Stomach smooth muscle (tissue), 2 donors: ENCODE data around the gene NAXE.
"Not testable (repeated sequence)": the region's sequence is repeated elsewhere in the genome, so short reads cannot be mapped to it uniquely, and the experiment has no call there.

Source experiments
- H3K27ac ChIP-seq: one replicate; pipeline ENCODE4 v1.7.0; 2013; ENCODE audit warnings: mild to moderate bottlenecking, low read length, inconsistent platforms
- H3K27me3 ChIP-seq, 2 donors: one replicate each; pipeline ENCODE4 v1.7.0; 2013; ENCODE audit warnings: low read length in 2 of 2; ENCODE audit not compliant: insufficient read depth in 2 of 2, control insufficient read depth in 1 of 2
- H3K36me3 ChIP-seq, 2 donors: one replicate each; pipeline ENCODE4 v1.7.0; 2013; ENCODE audit warnings: low read length in 2 of 2; ENCODE audit not compliant: control insufficient read depth in 2 of 2, insufficient read depth in 2 of 2
- H3K4me1 ChIP-seq: one replicate; pipeline ENCODE4 v1.7.0; 2013; ENCODE audit warnings: low read length; ENCODE audit not compliant: control insufficient read depth, insufficient read depth
- H3K4me3 ChIP-seq, 2 donors: one replicate each; pipeline ENCODE4 v1.7.0; 2013; ENCODE audit warnings: low read length in 2 of 2
- H3K9ac ChIP-seq, 2 donors: one replicate each; pipeline ENCODE4 v1.7.0; 2013; ENCODE audit warnings: low read length in 2 of 2, mild to moderate bottlenecking in 1 of 2
- H3K9me3 ChIP-seq, 2 donors: one replicate each; pipeline ENCODE4 v1.7.0; 2013; ENCODE audit warnings: low read length in 2 of 2; ENCODE audit not compliant: control insufficient read depth in 2 of 2
- donor health status: healthy.
- donor health status: Pancreatic carcinoma.

The NAXE gene

DNA sequence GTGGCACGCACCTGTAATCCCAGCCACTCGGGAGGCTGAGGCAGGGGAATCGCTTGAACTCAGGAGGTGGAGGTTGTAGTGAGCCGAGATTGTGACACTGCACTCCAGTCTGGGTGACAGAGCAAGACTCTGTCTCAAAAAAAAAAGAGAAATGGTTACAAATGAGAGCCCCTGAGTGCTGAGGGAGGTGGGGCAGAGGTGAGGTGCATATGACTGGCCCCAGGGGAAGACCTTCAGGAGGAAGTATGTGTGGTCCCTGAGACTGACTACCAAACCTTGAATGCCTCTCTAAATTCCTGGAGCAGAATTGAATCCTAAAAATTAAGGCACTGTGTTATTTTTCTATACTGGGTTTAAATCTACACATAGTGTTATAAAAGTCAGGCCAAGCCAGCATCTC lies 15.8 kb downstream of the NAXE start:
- not testable (repeated sequence) for H3K4me1 ChIP-seq, H3K9me3 ChIP-seq, H3K36me3 ChIP-seq, H3K9ac ChIP-seq, H3K27ac ChIP-seq, H3K27me3 ChIP-seq, H3K4me3 ChIP-seq

DNA sequence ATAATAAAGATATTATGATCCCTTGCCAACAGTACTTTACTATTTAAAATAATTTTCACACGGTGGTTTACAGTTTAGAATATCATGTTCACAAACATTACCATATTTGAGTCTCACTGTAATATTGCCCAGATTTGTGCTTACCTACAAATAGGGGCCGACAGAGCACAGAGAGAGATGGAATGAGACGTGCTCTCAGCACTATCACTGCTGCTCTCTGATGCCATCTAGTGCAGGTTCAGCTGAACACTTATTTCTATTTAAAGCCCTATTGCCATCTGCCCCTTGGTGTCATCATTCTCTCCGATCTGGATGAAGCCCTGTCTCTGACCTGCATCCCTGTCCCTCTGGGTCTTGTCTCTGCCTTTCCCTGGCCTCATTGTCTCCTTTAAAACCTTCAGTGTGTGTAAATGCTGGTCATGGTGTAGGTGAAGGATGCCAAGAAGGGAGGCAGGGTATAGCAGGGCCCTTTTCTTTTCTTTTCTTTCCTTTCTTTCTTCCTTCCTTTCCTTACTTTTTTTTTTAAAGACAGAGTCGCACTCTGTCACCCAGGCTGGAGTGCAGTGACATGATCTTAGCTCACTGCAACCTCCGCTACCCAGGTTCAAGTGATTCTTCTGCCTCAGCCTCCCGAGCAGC lies 16.6 kb downstream of the NAXE start:
- H3K36me3 ChIP-seq: no peaks in the 10 kb centered on the region
- H3K9ac ChIP-seq: peak overlapping the region in 1 of 2 donors; percentile 58

DNA sequence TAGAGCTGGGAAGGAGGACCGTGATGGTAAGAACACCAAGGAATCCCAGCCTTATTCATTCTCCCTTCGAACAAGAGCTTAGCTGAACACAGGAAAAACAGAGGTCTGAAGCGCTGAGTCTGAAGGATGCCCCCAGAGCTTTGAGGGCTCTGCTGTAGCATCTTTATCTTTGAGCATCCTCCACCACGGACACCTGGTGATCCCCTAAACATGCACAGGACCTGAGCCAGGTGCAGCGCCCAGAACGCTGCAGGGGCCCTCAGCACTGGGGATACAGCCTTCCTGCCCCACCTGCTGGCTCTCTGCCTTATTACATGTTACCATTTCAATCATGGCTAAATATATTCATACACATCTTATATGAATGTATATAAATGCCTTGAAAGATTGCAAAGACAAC lies 17.4 kb downstream of the NAXE start:
- Histone ChIP-seq H3K27ac (no peak overlapping the region), H3K27me3 (no peaks in the 10 kb centered on the region), H3K4me1 (no peaks in the 10 kb centered on the region), H3K9ac (no peak overlapping the region), H3K36me3 (no peaks in the 10 kb centered on the region), H3K4me3 (no peak overlapping the region), H3K9me3 (no peaks in the 10 kb centered on the region)

More for the DNA sequence above, 16.6 kb downstream of the NAXE start:
- Histone ChIP-seq H3K4me1 (no peaks in the 10 kb centered on the region), H3K27ac (no peak overlapping the region), H3K4me3 (no peak overlapping the region), H3K9me3 (no peaks in the 10 kb centered on the region), H3K27me3 (no peaks in the 10 kb centered on the region)

DNA sequence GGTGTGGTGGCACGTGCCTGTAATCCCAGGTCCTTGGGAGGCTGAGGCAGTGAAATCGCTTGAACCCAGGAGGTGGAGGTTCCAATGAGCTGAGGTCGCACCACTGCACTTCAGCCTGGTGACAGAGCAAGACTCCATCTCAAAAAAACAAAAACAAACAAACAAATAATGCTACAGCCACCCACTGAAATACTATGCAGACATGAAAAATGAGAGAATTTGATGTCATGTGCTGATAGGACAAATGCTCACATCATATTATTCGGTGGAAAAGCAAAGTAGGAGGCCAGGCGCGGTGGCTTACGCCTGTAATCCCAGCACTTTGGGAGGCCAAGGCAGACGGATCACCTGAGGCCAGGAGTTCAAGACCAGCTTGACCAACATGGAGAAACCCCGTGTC lies 18.5 kb downstream of the NAXE start:
- not testable (repeated sequence) for H3K27me3 ChIP-seq, H3K27ac ChIP-seq, H3K9ac ChIP-seq, H3K36me3 ChIP-seq, H3K4me3 ChIP-seq, H3K4me1 ChIP-seq, H3K9me3 ChIP-seq

DNA sequence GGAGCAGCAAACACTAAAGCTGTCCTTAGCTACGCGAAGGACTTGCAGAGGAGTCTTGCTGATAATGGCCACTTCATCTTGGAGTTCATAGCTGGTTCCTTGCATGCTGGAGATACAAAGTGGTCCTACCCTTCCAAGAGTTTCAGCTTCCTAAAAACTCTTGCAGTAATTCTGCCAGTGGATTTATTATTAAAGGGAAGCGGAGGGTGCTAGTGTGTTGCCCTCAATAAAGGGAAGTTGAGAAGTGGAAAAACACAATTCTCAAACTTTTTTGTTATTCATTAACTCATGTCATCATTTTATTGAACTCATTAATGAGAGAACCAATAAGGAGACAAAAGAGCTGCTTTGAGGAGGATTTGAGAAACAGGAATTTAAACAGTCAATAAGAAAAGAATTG lies 21.1 kb downstream of the NAXE start:
- Histone ChIP-seq H3K27me3 (no peaks in the 10 kb centered on the region), H3K4me1 (peaks cover 25% of the 10 kb centered on the region), H3K4me3 (no peak overlapping the region), H3K9ac (no peak overlapping the region), H3K27ac (no peak overlapping the region), H3K36me3 (no peaks in the 10 kb centered on the region), H3K9me3 (no peaks in the 10 kb centered on the region)

DNA sequence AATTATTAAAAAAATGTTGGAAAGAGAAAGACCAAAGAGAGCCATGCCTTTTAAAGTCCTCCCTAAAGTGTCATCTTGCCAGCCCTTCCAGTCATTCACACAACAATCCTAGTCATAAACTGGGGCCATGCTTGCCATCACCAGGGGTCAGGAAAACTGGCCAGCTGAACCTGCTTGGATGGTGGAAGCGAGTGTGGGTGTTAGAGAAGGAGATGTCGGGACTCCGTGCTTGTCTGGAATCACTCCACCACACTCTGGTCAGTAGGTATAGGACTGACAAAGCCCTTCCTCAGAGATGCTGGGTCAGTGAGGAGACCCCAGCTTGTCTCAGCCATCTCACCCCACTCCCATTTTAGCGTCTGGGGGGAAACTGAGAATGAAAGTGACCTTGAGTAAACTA lies 24.4 kb downstream of the NAXE start:
- H3K4me1 ChIP-seq: peaks cover 25% of the 10 kb centered on the region
- peaks cover 0 to 5% of the 10 kb centered on the region in 2 donors for H3K27me3 ChIP-seq
- peak overlapping the region; percentile 74 for H3K27ac ChIP-seq
- H3K4me3 ChIP-seq: peak overlapping the region; percentile 2 to 40
- H3K9ac ChIP-seq: no peak overlapping the region
- no peaks in the 10 kb centered on the region for H3K9me3 ChIP-seq
- H3K36me3 ChIP-seq: no peaks in the 10 kb centered on the region

DNA sequence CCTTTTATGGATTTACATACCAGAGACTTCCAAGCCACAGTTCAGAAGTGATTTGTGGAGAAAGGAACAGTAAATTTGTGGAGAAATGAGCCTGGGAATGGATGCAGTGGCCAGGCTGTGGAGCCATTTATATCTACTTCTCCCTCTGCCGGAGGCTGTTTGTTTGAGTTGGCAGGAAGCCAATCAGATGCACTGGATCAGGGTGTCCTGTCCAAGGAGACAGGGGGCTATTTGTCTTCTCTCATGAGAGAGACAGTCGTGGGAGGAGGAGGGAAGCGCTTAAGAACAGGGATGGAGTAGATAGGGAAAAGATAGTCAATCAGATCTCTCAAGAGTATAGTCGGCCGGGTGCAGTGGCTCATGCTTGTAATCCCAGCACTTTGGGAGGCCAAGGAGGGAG lies 24.9 kb downstream of the NAXE start:
- H3K4me1 ChIP-seq: peaks cover 25% of the 10 kb centered on the region
- no peaks in the 10 kb centered on the region for H3K9me3 ChIP-seq
- peak overlapping the region; percentile 74 for H3K27ac ChIP-seq
- no peak overlapping the region for H3K9ac ChIP-seq
- no peaks in the 10 kb centered on the region for H3K36me3 ChIP-seq
- H3K27me3 ChIP-seq: peaks cover 0 to 5% of the 10 kb centered on the region in 2 donors
- peak overlapping the region; percentile 9 to 40 for H3K4me3 ChIP-seq

DNA sequence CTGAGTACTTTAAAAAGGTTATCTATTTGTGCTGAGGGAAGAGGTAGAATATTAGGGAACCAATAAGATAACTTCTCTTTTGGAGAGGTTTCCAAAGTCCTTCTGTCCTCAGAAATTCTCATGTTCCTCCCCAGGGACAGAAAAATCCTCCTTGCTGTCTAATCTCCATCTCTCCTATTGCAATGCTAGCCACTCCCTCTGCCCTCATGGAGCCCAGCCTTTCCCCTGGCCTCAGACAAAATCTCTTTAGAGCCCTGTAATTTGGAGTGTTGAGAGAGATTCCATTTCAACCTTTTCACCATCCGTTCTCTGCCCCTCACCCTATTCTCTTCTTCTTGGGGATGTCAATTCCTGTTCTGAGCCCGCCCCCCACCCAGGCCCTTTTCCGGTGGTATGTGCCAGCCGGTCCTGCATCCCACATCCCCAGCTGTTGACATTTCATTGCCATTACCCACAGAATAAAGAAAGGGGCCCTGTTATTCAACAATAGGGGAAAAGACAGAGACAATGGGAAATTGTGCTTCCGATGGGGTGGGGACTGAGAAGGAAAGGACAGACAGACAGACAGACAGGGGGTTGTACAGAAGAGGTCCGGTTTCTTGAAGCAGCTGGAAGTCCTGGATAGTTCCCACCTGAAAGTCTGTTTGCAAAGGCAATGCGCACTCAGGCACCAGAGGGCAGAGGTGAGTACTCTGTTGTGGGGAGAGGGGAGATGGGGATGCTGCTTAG lies 27.4 kb downstream of the NAXE start, which contains the start of gene HAPLN2:
HAPLN2 (plus strand) TSS at position 563 of the 729 bp plus-strand sequence. CDS start 4,076 bp downstream, outside the sequence.
- no peak within 1 kb of the TSS for H3K4me3 ChIP-seq
- H3K36me3 ChIP-seq: no peaks in the 10 kb centered on the region
- H3K27ac ChIP-seq: no peak within 1 kb of the TSS
- H3K27me3 ChIP-seq: peaks cover 5 to 13% of the 10 kb centered on the region in 2 donors
- no peak within 1 kb of the TSS for H3K9ac ChIP-seq
- no peaks in the 10 kb centered on the region for H3K9me3 ChIP-seq
- H3K4me1 ChIP-seq: peaks cover 29% of the 10 kb centered on the region

DNA sequence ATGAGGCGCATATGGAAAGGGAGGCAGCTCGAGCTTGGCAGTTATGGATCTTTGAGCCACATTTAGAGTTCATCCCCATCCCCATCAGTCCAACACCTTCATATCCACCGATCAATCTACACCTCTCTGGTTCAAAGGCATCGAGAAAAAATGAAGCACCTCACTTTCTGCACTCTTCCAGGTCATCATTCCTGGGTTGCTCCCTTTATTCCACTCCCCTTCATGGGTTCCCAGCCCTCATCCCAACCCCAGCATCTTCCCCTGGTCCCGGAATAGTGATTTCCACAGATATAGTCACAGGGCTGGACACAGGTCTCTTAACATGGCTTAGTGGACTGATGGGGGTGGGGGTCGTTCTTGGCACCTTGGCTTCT lies 28.0 kb downstream of the NAXE start:
- H3K4me1 ChIP-seq: peaks cover 32% of the 10 kb centered on the region
- no peak overlapping the region for H3K27ac ChIP-seq
- no peaks in the 10 kb centered on the region for H3K36me3 ChIP-seq
- H3K9ac ChIP-seq: no peak overlapping the region
- H3K4me3 ChIP-seq: no peak overlapping the region
- no peaks in the 10 kb centered on the region for H3K9me3 ChIP-seq
- peaks cover 11 to 18% of the 10 kb centered on the region in 2 donors for H3K27me3 ChIP-seq

DNA sequence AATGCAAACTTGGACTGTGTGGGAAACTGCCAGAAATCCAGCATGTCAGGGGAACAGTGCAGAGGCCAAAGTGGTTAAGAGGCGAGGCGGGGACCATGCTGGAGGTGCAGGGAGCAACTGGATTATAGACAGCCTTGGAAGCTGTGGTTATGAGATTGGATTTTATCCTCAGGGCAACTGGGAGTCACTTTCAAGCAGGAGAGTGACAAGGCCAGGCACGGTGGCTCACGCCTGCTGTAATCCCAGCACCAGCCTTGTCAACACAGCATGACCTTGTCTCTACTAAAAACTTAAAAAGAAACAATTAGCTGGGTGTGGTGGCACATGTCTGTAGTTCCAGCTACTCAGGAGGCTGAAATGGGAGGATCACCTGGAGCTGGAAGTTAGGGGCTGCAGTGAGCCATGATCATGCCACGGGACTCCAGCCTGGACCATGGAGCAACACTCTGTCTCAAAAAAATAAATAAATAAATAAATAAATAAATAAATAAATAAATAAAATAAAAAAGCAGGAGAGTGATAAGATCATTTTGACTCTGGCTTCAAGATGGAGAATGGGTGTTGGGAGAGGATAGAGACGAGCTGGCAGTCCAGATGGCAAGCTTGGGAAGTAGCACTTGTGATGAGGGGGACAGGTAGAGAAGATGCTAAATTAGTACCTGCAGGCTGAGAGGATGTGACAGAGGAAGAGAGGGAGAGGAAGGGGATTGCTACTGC lies 31.2 kb downstream of the NAXE start:
- H3K9ac ChIP-seq: no peak overlapping the region

More for the DNA sequence above, 31.2 kb downstream of the NAXE start:
- no peak overlapping the region for H3K4me3 ChIP-seq
- H3K36me3 ChIP-seq: no peaks in the 10 kb centered on the region
- peaks cover 22% of the 10 kb centered on the region for H3K4me1 ChIP-seq
- H3K27me3 ChIP-seq: peaks cover 32 to 40% of the 10 kb centered on the region in 2 donors
- no peaks in the 10 kb centered on the region for H3K9me3 ChIP-seq
- H3K27ac ChIP-seq: no peak overlapping the region
